A549 (cell line): ENCODE results near the gene PRPSAP1. TPM values are rescaled to one million over a fixed set of nuclear protein-coding genes. Genes with fewer than 3 reads are reported as not detected.

Experiments
- ATAC-seq, 2 experiments: fragments of 200-7000 bp in 1 of 2; fragments of >200 bp in 1 of 2; cut with Nextera tagmentation in 1 of 2; cut with Tn5 transposase in 1 of 2; 3 replicates each; pipeline versions ENCODE4 v1.8.0 to v1.9.1; 2018 to 2020; ENCODE audit warnings: mild to moderate bottlenecking in 1 of 2, moderate library complexity in 1 of 2
- CTCF ChIA-PET: fragments of 300-600 bp; sonication (Branson Sonifier 250); formaldehyde crosslinking; extraction: SDS; loops from one replicate; lab custom pipeline; 2021; ENCODE audit warnings: antibody characterized with exemption, inconsistent platforms; lab: Yijun Ruan, JAX
- POLR2A ChIA-PET: fragments of 350-600 bp; formaldehyde crosslinking; extraction: SDS; loops from one replicate; lab custom pipeline; 2021; ENCODE audit warnings: antibody characterized with exemption, inconsistent platforms; lab: Yijun Ruan, JAX
- DNase-seq, 2 experiments: peaks; one replicate each; pipeline versions ENCODE4 v3.0.0 to v3.0.0-alpha.2; 2011 to 2016; ENCODE audit warnings: low read depth in 1 of 2, low spot score in 1 of 2
- FAIRE-seq: peaks from 2 replicates; lab custom pipeline; 2011; peaks lifted over from hg19 to GRCh38; lab: Jason Lieb, UNC
- H3K27ac ChIP-seq, 2 experiments: fragments of >200 bp; sonication (Bioruptor Twin); formaldehyde crosslinking; 3 replicates each; pipeline ENCODE4 v1.5.1; 2016 to 2017
- H3K4me1 ChIP-seq: fragments of >200 bp; sonication (Bioruptor Twin); formaldehyde crosslinking; 3 replicates; pipeline ENCODE4 v1.6.1; 2016
- H3K4me2 ChIP-seq: fragments of >200 bp; sonication (Bioruptor Twin); formaldehyde crosslinking; 3 replicates; pipeline ENCODE4 v1.6.1; 2016
- H3K4me3 ChIP-seq: fragments of >200 bp; sonication (Bioruptor Twin); formaldehyde crosslinking; 3 replicates; pipeline ENCODE4 v1.5.1; 2016
- H3K9me3 ChIP-seq: fragments of >200 bp; sonication (Bioruptor Twin); formaldehyde crosslinking; 3 replicates; pipeline ENCODE4 v1.6.1; 2016
- EHF ChIP-seq: fragments of 250-450 bp; sonication (Bioruptor Pico); IDR thresholded peaks from 2 replicates; pipeline ENCODE4 v1.5.0; 2020; ENCODE audit warnings: mild to moderate bottlenecking
- EP300 ChIP-seq, 2 experiments: fragments of >200 bp; sonication (Bioruptor Twin); formaldehyde crosslinking; IDR thresholded peaks; 2 replicates in 1 of 2; 3 replicates in 1 of 2; pipeline ENCODE4 v1.6.1; 2016 to 2017
- ESRRA ChIP-seq: fragments of 150-350 bp; IDR thresholded peaks from 2 replicates; pipeline ENCODE4 v1.6.1; 2014; ENCODE audit warnings: mild to moderate bottlenecking, low read length, borderline replicate concordance
- FOSB ChIP-seq: fragments of 250-450 bp; sonication (Bioruptor Pico); IDR thresholded peaks from 2 replicates; pipeline ENCODE4 v1.5.0; 2020; ENCODE audit warnings: mild to moderate bottlenecking, moderate library complexity
- FOXS1 ChIP-seq: fragments of 250-450 bp; sonication (Bioruptor Pico); IDR thresholded peaks from 2 replicates; pipeline ENCODE4 v1.5.0; 2020; ENCODE audit warnings: mild to moderate bottlenecking, moderate library complexity
- HDAC2 ChIP-seq: fragments of 200-600 bp; sonication (generic); IDR thresholded peaks from 2 replicates; pipeline ENCODE4 v1.6.1; 2016
- HEYL ChIP-seq: fragments of 250-450 bp; sonication (Bioruptor Pico); IDR thresholded peaks from 2 replicates; pipeline ENCODE4 v1.8.0; 2021; ENCODE audit warnings: mild to moderate bottlenecking, moderate library complexity
- JUN ChIP-seq, 2 experiments: fragments of >200 bp; sonication (Bioruptor Twin); formaldehyde crosslinking; IDR thresholded peaks; 2 replicates in 1 of 2; 3 replicates in 1 of 2; pipeline ENCODE4 v1.6.1; 2016 to 2017
- MAFK ChIP-seq: fragments of 450-650 bp; IDR thresholded peaks from 2 replicates; pipeline ENCODE4 v1.6.1; 2014; ENCODE audit not compliant: partially characterized antibody
- MAX ChIP-seq: IDR thresholded peaks from 2 replicates; pipeline ENCODE4 v1.6.1; 2012
- MAZ ChIP-seq: fragments of 150-350 bp; IDR thresholded peaks from 2 replicates; pipeline ENCODE4 v1.6.1; 2014; ENCODE audit warnings: antibody characterized with exemption, low read depth, low read length, borderline replicate concordance
- POLR2A ChIP-seq: IDR thresholded peaks from 2 replicates; pipeline ENCODE4 v1.6.1; 2012; ENCODE audit warnings: mild to moderate bottlenecking, low read length
- RARB ChIP-seq: fragments of 250-450 bp; sonication (Bioruptor Pico); IDR thresholded peaks from 2 replicates; pipeline ENCODE4 v1.8.0; 2021; ENCODE audit warnings: mild to moderate bottlenecking, moderate library complexity
- RNF2 ChIP-seq: fragments of 200-600 bp; sonication (generic); IDR thresholded peaks from 2 replicates; pipeline ENCODE4 v1.6.1; 2016; ENCODE audit warnings: low read depth, mild to moderate bottlenecking, antibody characterized with exemption, moderate library complexity, borderline replicate concordance
- SMC3 ChIP-seq: fragments of >200 bp; sonication (Bioruptor Twin); formaldehyde crosslinking; IDR thresholded peaks from 3 replicates; pipeline ENCODE4 v1.6.1; 2018; ENCODE audit warnings: inconsistent platforms
- SREBF2 ChIP-seq: fragments of 450-650 bp; IDR thresholded peaks from 2 replicates; pipeline ENCODE4 v1.6.1; 2014; ENCODE audit warnings: mild to moderate bottlenecking, moderate library complexity
- TP53 ChIP-seq: fragments of 250-450 bp; sonication (Bioruptor Pico); IDR thresholded peaks from 2 replicates; pipeline ENCODE4 v1.5.0; 2021; ENCODE audit warnings: mild to moderate bottlenecking, moderate library complexity
- ZC3H11A ChIP-seq: fragments of 450-650 bp; IDR thresholded peaks from 2 replicates; pipeline ENCODE4 v1.6.1; 2014; ENCODE audit warnings: antibody characterized with exemption, mild to moderate bottlenecking
- ZFP36 ChIP-seq: fragments of 450-650 bp; IDR thresholded peaks from 2 replicates; pipeline ENCODE4 v1.6.1; 2014; ENCODE audit warnings: borderline replicate concordance; ENCODE audit not compliant: partially characterized antibody
- ZSCAN20 ChIP-seq: fragments of 250-450 bp; sonication (Bioruptor Pico); IDR thresholded peaks from 2 replicates; pipeline ENCODE4 v1.8.0; 2022; ENCODE audit warnings: mild to moderate bottlenecking, moderate library complexity
- WGBS: methylation state at CpG from one replicate; pipeline ENCODE4 v1.1.6; 2017; ENCODE audit errors: missing lambda C conversion rate; 5-methylcytosine and 5-hydroxymethylcytosine counted together
- polyA plus RNA-seq, 4 experiments: library from polyadenylated mRNA; depleted of rRNA in 3 of 4; stranded (reverse); fragments of >200 nt; fragmentation: RNase III in 1 of 4; extraction: RNeasy Plus Mini Kit Qiagen cat#74134 plus additional on column Dnase treatment in 1 of 4; gene quantifications; 2 replicates in 3 of 4; 3 replicates in 1 of 4; pipeline ENCODE4 v1.2.3, GENCODE V29; 2011 to 2017
- TF ChIP-seq, protein P1 (sequence below): fragments of 150-350 bp; IDR thresholded peaks from 2 replicates; pipeline ENCODE4 v1.6.1; 2014; ENCODE audit warnings: low read depth, mild to moderate bottlenecking, low read length
- TF ChIP-seq, protein P2 (sequence below): fragments of >200 bp; sonication (Bioruptor Twin); formaldehyde crosslinking; IDR thresholded peaks from 3 replicates; pipeline ENCODE4 v1.6.1; 2016

The PRPSAP1 gene
- polyA plus RNA-seq, 2 of the 4 experiments (the other 2 are of a cell fraction), result 63.3 to 80.9 TPM

DNA sequence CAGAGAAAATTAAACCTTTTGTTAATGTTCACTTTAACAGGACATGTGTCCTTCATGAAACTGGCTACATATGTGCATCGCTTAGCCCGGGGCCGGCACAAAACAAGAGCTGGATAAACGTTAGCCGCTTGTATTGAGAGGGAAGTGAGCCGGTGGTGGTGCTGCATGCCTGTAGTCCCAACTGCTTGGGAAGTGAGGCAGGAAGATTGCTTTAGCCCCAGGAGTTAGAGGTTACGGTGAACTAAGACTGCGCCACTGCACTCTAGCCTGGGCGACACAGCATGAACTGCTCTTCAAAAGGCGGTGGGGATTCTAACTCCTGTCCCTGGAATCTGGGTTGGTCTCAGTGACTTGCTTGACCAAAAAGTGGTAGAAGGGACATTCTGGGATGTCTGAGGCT is 15.7 kb upstream of the PRPSAP1 start:
- H3K4me2 ChIP-seq, result no peak overlapping the region
- 85% methylated on average over 10 of the region's 10 CpGs for WGBS
- ChIA-PET CTCF (interaction anchor here (1.3 to 29.4 kb wide), 11 partner anchors 11 to 138 kb away, joined by 3 to 899 read pairs (median 8); partner anchors contain the start of genes PRPSAP1, QRICH2 and SPHK1), POLR2A (interaction anchor here (2.2 kb wide), 1 partner anchor 16 kb away, joined by 10 read pairs; the partner anchor contains the start of gene PRPSAP1)
- H3K4me1 ChIP-seq, result peaks cover 6% of the 10 kb centered on the region; the same call in 2 of the 3 replicates
- no peaks in the 10 kb centered on the region for H3K9me3 ChIP-seq
- no peak for ATAC-seq
- H3K27ac ChIP-seq, result no peak overlapping the region
- FAIRE-seq, result no peak
- DNase-seq, result no peak
- TF ChIP-seq RARB (CRISPR knock-in tag) (no peak), RNF2 (no peak), ZFP36 (no peak), ZC3H11A (no peak), MAX (no peak), EHF (CRISPR knock-in tag) (no peak), MAZ (no peak), FOXS1 (CRISPR knock-in tag) (no peak), SMC3 (no peak), HEYL (no peak), JUN (IDR thresholded peaks at IDR 0.05) (no peak), TP53 (CRISPR knock-in tag) (no peak), ESRRA (no peak)
- TF ChIP-seq, protein P1, sequence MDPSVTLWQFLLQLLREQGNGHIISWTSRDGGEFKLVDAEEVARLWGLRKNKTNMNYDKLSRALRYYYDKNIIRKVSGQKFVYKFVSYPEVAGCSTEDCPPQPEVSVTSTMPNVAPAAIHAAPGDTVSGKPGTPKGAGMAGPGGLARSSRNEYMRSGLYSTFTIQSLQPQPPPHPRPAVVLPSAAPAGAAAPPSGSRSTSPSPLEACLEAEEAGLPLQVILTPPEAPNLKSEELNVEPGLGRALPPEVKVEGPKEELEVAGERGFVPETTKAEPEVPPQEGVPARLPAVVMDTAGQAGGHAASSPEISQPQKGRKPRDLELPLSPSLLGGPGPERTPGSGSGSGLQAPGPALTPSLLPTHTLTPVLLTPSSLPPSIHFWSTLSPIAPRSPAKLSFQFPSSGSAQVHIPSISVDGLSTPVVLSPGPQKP, result no peak
- no peak overlapping the region for H3K4me3 ChIP-seq

DNA sequence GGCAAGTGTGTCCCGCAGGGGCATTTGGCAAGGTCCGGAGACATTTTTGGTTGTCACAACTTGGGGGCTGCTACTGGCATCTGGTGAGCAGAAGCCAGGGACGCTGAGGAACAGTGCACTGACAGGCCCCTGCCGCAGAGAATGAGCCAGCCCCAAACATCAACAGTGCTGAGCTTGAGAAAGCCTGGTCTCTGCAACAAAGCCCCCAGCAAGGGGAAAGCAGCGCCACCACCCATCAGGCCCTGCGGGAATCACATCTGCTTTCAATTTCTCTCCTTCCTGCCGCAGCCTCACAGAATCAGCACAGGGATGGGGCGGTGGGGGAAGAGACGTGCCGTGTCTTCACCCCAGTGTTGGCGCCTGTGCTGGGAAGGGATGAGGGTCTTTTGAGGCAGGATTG is 14.8 kb upstream of the PRPSAP1 start:
- DNase-seq (no peak), FAIRE-seq (no peak), ATAC-seq (no peak)
- Histone ChIP-seq H3K27ac (no peak overlapping the region), H3K4me1 (peaks cover 6% of the 10 kb centered on the region; the same call in 2 of the 3 replicates), H3K4me2 (no peak overlapping the region), H3K4me3 (no peak overlapping the region), H3K9me3 (no peaks in the 10 kb centered on the region)
- CTCF ChIA-PET, result interaction anchor here (1.3 to 29.4 kb wide), 5 partner anchors 10 to 98 kb away, joined by 3 to 899 read pairs (median 21); partner anchors contain the start of genes PRPSAP1 and SPHK1
- 89% methylated on average over 10 of the region's 11 CpGs for WGBS
- POLR2A ChIA-PET, result no interaction called here
- TF ChIP-seq FOSB (CRISPR knock-in tag) (no peak), ZFP36 (no peak), SREBF2 (no peak), ZSCAN20 (CRISPR knock-in tag) (no peak), EP300 (IDR thresholded peaks at IDR 0.05) (no peak), JUN (IDR thresholded peaks at IDR 0.05) (no peak), MAFK (no peak), POLR2A (no peak), ESRRA (no peak), HDAC2 (no peak)
- TF ChIP-seq, protein P1, result no peak
- TF ChIP-seq, protein P2, sequence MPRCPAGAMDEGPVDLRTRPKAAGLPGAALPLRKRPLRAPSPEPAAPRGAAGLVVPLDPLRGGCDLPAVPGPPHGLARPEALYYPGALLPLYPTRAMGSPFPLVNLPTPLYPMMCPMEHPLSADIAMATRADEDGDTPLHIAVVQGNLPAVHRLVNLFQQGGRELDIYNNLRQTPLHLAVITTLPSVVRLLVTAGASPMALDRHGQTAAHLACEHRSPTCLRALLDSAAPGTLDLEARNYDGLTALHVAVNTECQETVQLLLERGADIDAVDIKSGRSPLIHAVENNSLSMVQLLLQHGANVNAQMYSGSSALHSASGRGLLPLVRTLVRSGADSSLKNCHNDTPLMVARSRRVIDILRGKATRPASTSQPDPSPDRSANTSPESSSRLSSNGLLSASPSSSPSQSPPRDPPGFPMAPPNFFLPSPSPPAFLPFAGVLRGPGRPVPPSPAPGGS, result no peak
